ENCODE results near the gene SIK2. TPM values are rescaled to one million over a fixed set of nuclear protein-coding genes. Genes with fewer than 3 reads are reported as not detected.
A peak's percentile ranks its signal among the peaks of the same experiment; 100 is the strongest.
"Not testable (repeated sequence)": the region's sequence is repeated elsewhere in the genome, so short reads cannot be mapped to it uniquely, and the experiment has no call there.

Gene SIK2
- total RNA-seq, 1 donor from 2014 or later: 10.1 TPM

- no peak for TF ChIP-seq CTCF (IDR thresholded peaks at IDR 0.05; ENCODE audit: insufficient read depth, low read length, poor library complexity, severe bottlenecking)
- H3K27me3 ChIP-seq (ENCODE audit: control insufficient read depth, insufficient read depth, low read length): no peaks in the 10 kb centered on the region
- no peak for DNase-seq (ENCODE audit: low read depth)
- peak overlapping the region; percentile 81 for H3K4me3 ChIP-seq (ENCODE audit: low read depth, low read length)
- H3K36me3 ChIP-seq (ENCODE audit: control insufficient read depth, insufficient read depth, low read length): peaks cover 1% of the 10 kb centered on the region
Observed at GRCh38 chr11:111764621-111765020, 162.4 kb downstream of the SIK2 start.

GRCh38 chr11:111765320-111765983 is 163.2 kb downstream of the SIK2 start:
- TF ChIP-seq CTCF (IDR thresholded peaks at IDR 0.05; ENCODE audit: insufficient read depth, low read length, poor library complexity, severe bottlenecking): no peak
- Histone ChIP-seq H3K27me3 (ENCODE audit: control insufficient read depth, insufficient read depth, low read length) (no peaks in the 10 kb centered on the region), H3K36me3 (ENCODE audit: control insufficient read depth, insufficient read depth, low read length) (peaks cover 1% of the 10 kb centered on the region), H3K4me3 (ENCODE audit: low read depth, low read length) (peak overlapping the region; percentile 81)
- no peak for DNase-seq (ENCODE audit: low read depth)

- TF ChIP-seq CTCF (IDR thresholded peaks at IDR 0.05; ENCODE audit: insufficient read depth, low read length, poor library complexity, severe bottlenecking): no peak
- Histone ChIP-seq H3K36me3 (ENCODE audit: control insufficient read depth, insufficient read depth, low read length) (peaks cover 1% of the 10 kb centered on the region), H3K27me3 (ENCODE audit: control insufficient read depth, insufficient read depth, low read length) (no peaks in the 10 kb centered on the region), H3K4me3 (ENCODE audit: low read depth, low read length) (peak within 1 kb of the TSS; percentile 81)
- DNase-seq (ENCODE audit: low read depth): peak; percentile 38
Observed at GRCh38 chr11:111765984-111766833, 164.0 kb downstream of the SIK2 start, which contains the start of gene PPP2R1B. Gene PPP2R1B, minus strand, starts transcription at chr11:111766389. Its CDS starts 28 bp downstream, at chr11:111766361.

- no peaks in the 10 kb centered on the region for H3K27me3 ChIP-seq (ENCODE audit: control insufficient read depth, insufficient read depth, low read length)
- TF ChIP-seq CTCF (IDR thresholded peaks at IDR 0.05; ENCODE audit: insufficient read depth, low read length, poor library complexity, severe bottlenecking): no peak
Observed at GRCh38 chr11:111766834-111767142, 164.5 kb downstream of the SIK2 start.

GRCh38 chr11:111770581-111771134 is 168.4 kb downstream of the SIK2 start:
- TF ChIP-seq CTCF (IDR thresholded peaks at IDR 0.05; ENCODE audit: insufficient read depth, low read length, poor library complexity, severe bottlenecking): no peak
- Histone ChIP-seq H3K36me3 (ENCODE audit: control insufficient read depth, insufficient read depth, low read length) (no peaks in the 10 kb centered on the region), H3K4me3 (ENCODE audit: low read depth, low read length) (no peak overlapping the region), H3K27me3 (ENCODE audit: control insufficient read depth, insufficient read depth, low read length) (no peaks in the 10 kb centered on the region)
- no peak for DNase-seq (ENCODE audit: low read depth)

More at GRCh38 chr11:111766834-111767142, 164.5 kb downstream of the SIK2 start:
- Histone ChIP-seq H3K4me3 (ENCODE audit: low read depth, low read length) (peak overlapping the region; percentile 81), H3K36me3 (ENCODE audit: control insufficient read depth, insufficient read depth, low read length) (peaks cover 1% of the 10 kb centered on the region)
- no peak for DNase-seq (ENCODE audit: low read depth)

- H3K27me3 ChIP-seq (ENCODE audit: control insufficient read depth, insufficient read depth, low read length); H3K4me3 ChIP-seq (ENCODE audit: low read depth, low read length); H3K36me3 ChIP-seq (ENCODE audit: control insufficient read depth, insufficient read depth, low read length); DNase-seq (ENCODE audit: low read depth): not testable (repeated sequence)
Observed at GRCh38 chr11:111771205-111771604, 169.0 kb downstream of the SIK2 start.
